ENCODE results near the gene GGA1. TPM values are rescaled to one million over a fixed set of nuclear protein-coding genes. Genes with fewer than 3 reads are reported as not detected.
"Not testable (repeated sequence)": the region's sequence is repeated elsewhere in the genome, so short reads cannot be mapped to it uniquely, and the experiment has no call there.

The GGA1 gene
- total and polyA plus RNA-seq, 2 donors from 2014 or later, result 37.5 to 61.2 TPM

- H3K36me3 ChIP-seq (ENCODE audit: control insufficient read depth in 2 of 3, insufficient read depth in 3 of 3, low read length in 3 of 3), result no peaks in the 10 kb centered on the region
- no peaks in the 10 kb centered on the region for H3K27me3 ChIP-seq (ENCODE audit: control insufficient read depth, insufficient read depth, low read length)
- peak overlapping the region in 1 of 2 donors; percentile 1 for H3K27ac ChIP-seq (ENCODE audit: low read depth in 2 of 2, low read length in 2 of 2)
- H3K4me3 ChIP-seq (ENCODE audit: low read length in 3 of 3), result no peak overlapping the region
- no peaks in the 10 kb centered on the region for H3K9me3 ChIP-seq (ENCODE audit: control insufficient read depth in 2 of 3, insufficient read depth in 1 of 3, low read length in 3 of 3)
- DNase-seq (peak in 4 of 5 donors; percentile 81 to 94 (median 88)), FAIRE-seq (no peak)
- no peaks in the 10 kb centered on the region for H3K4me1 ChIP-seq (ENCODE audit: control insufficient read depth in 2 of 3, insufficient read depth in 2 of 3, low read depth in 1 of 3, low read length in 3 of 3)
- no peak overlapping the region for H3K9ac ChIP-seq (ENCODE audit: low read length in 3 of 3)
- TF ChIP-seq, protein P1, sequence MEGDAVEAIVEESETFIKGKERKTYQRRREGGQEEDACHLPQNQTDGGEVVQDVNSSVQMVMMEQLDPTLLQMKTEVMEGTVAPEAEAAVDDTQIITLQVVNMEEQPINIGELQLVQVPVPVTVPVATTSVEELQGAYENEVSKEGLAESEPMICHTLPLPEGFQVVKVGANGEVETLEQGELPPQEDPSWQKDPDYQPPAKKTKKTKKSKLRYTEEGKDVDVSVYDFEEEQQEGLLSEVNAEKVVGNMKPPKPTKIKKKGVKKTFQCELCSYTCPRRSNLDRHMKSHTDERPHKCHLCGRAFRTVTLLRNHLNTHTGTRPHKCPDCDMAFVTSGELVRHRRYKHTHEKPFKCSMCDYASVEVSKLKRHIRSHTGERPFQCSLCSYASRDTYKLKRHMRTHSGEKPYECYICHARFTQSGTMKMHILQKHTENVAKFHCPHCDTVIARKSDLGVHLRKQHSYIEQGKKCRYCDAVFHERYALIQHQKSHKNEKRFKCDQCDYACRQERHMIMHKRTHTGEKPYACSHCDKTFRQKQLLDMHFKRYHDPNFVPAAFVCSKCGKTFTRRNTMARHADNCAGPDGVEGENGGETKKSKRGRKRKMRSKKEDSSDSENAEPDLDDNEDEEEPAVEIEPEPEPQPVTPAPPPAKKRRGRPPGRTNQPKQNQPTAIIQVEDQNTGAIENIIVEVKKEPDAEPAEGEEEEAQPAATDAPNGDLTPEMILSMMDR (IDR thresholded peaks at IDR 0.05; ENCODE audit: borderline replicate concordance, extremely low read depth, insufficient read depth), result no peak
- intact Hi-C loops (cut with DNase I), result no loop called here
Observed at GRCh38 chr22:37601540-37602442, 6.8 kb upstream of the GGA1 start.

GRCh38 chr22:37602546-37603277 is 5.9 kb upstream of the GGA1 start:
- H3K4me3 ChIP-seq (ENCODE audit: low read length in 3 of 3); H3K9me3 ChIP-seq (ENCODE audit: control insufficient read depth in 2 of 3, insufficient read depth in 1 of 3, low read length in 3 of 3); DNase-seq; intact Hi-C loops (cut with DNase I); FAIRE-seq; H3K4me1 ChIP-seq (ENCODE audit: control insufficient read depth in 2 of 3, insufficient read depth in 2 of 3, low read depth in 1 of 3, low read length in 3 of 3); H3K27me3 ChIP-seq (ENCODE audit: control insufficient read depth, insufficient read depth, low read length); H3K9ac ChIP-seq (ENCODE audit: low read length in 3 of 3); H3K27ac ChIP-seq (ENCODE audit: low read depth in 2 of 2, low read length in 2 of 2); H3K36me3 ChIP-seq (ENCODE audit: control insufficient read depth in 2 of 3, insufficient read depth in 3 of 3, low read length in 3 of 3): not testable (repeated sequence)

- intact Hi-C loops (cut with DNase I), result no loop called here
- no peak for FAIRE-seq
- Histone ChIP-seq H3K4me1 (ENCODE audit: control insufficient read depth in 2 of 3, insufficient read depth in 2 of 3, low read depth in 1 of 3, low read length in 3 of 3) (peaks cover 0 to 3% (median 0%) of the 10 kb centered on the region in 3 donors), H3K4me3 (ENCODE audit: low read length in 3 of 3) (no peak overlapping the region), H3K27me3 (ENCODE audit: control insufficient read depth, insufficient read depth, low read length) (no peaks in the 10 kb centered on the region), H3K9ac (ENCODE audit: low read length in 3 of 3) (no peak overlapping the region), H3K9me3 (ENCODE audit: control insufficient read depth in 2 of 3, insufficient read depth in 1 of 3, low read length in 3 of 3) (no peaks in the 10 kb centered on the region), H3K36me3 (ENCODE audit: control insufficient read depth in 2 of 3, insufficient read depth in 3 of 3, low read length in 3 of 3) (no peaks in the 10 kb centered on the region), H3K27ac (ENCODE audit: low read depth in 2 of 2, low read length in 2 of 2) (no peak overlapping the region)
- TF ChIP-seq, protein P1 (IDR thresholded peaks at IDR 0.05; ENCODE audit: borderline replicate concordance, extremely low read depth, insufficient read depth), result no peak
- DNase-seq, result no peak
Observed at GRCh38 chr22:37604074-37604473, 4.6 kb upstream of the GGA1 start.

DNA sequence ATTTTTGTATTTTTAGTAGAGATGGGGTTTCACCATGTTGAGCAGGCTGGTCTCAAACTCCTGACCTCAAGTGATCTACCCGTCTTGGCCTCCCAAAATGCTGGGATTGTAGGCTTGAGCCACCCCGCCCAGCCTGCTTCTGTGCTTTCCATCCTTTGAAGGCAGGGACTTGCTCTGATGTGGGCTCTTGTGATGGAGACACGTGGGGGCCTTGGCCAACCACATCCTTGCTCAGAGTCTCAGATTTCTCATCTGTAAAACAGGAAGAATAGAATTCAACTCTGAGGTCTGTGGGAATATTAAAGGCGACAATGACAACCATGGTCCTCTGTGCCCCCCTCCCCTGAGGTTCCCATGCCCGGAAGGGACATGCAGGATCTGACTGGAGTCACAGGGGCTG is 3.8 kb upstream of the GGA1 start:
- no peak overlapping the region for H3K27ac ChIP-seq (ENCODE audit: low read depth in 2 of 2, low read length in 2 of 2)
- no peak for FAIRE-seq
- H3K9ac ChIP-seq (ENCODE audit: low read length in 3 of 3), result no peak overlapping the region
- TF ChIP-seq, protein P1 (IDR thresholded peaks at IDR 0.05; ENCODE audit: borderline replicate concordance, extremely low read depth, insufficient read depth), result no peak
- peaks cover 0 to 6% (median 5%) of the 10 kb centered on the region in 3 donors for H3K4me1 ChIP-seq (ENCODE audit: control insufficient read depth in 2 of 3, insufficient read depth in 2 of 3, low read depth in 1 of 3, low read length in 3 of 3)
- H3K36me3 ChIP-seq (ENCODE audit: control insufficient read depth in 2 of 3, insufficient read depth in 3 of 3, low read length in 3 of 3), result no peaks in the 10 kb centered on the region
- no peaks in the 10 kb centered on the region for H3K9me3 ChIP-seq (ENCODE audit: control insufficient read depth in 2 of 3, insufficient read depth in 1 of 3, low read length in 3 of 3)
- DNase-seq, result no peak
- intact Hi-C loops (cut with DNase I), result no loop called here
- H3K27me3 ChIP-seq (ENCODE audit: control insufficient read depth, insufficient read depth, low read length), result no peaks in the 10 kb centered on the region
- H3K4me3 ChIP-seq (ENCODE audit: low read length in 3 of 3), result no peak overlapping the region

All from kidney (tissue), 14 donors.